HG03342 (cell line): Measurements from ENCODE around the gene EDEM3.
"Not testable (repeated sequence)": the region's sequence is repeated elsewhere in the genome, so short reads cannot be mapped to it uniquely, and the experiment has no call there.

Source experiments
- ATAC-seq: cut with Tn5 transposase; IDR thresholded peaks from one replicate; pipeline ENCODE4 v1.9.1; 2021; ENCODE audit warnings: mild to moderate bottlenecking, moderate library complexity; ENCODE audit not compliant: unreplicated experiment

Gene EDEM3, protein sequence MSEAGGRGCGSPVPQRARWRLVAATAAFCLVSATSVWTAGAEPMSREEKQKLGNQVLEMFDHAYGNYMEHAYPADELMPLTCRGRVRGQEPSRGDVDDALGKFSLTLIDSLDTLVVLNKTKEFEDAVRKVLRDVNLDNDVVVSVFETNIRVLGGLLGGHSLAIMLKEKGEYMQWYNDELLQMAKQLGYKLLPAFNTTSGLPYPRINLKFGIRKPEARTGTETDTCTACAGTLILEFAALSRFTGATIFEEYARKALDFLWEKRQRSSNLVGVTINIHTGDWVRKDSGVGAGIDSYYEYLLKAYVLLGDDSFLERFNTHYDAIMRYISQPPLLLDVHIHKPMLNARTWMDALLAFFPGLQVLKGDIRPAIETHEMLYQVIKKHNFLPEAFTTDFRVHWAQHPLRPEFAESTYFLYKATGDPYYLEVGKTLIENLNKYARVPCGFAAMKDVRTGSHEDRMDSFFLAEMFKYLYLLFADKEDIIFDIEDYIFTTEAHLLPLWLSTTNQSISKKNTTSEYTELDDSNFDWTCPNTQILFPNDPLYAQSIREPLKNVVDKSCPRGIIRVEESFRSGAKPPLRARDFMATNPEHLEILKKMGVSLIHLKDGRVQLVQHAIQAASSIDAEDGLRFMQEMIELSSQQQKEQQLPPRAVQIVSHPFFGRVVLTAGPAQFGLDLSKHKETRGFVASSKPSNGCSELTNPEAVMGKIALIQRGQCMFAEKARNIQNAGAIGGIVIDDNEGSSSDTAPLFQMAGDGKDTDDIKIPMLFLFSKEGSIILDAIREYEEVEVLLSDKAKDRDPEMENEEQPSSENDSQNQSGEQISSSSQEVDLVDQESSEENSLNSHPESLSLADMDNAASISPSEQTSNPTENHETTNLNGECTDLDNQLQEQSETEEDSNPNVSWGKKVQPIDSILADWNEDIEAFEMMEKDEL

GRCh38 chr1:184754476-184755225 lies at the start of gene EDEM3:
TSS of gene EDEM3 (minus strand) at chr1:184754858. CDS start at chr1:184754646, 212 bp downstream.
- ATAC-seq, result peak; percentile 93

DNA sequence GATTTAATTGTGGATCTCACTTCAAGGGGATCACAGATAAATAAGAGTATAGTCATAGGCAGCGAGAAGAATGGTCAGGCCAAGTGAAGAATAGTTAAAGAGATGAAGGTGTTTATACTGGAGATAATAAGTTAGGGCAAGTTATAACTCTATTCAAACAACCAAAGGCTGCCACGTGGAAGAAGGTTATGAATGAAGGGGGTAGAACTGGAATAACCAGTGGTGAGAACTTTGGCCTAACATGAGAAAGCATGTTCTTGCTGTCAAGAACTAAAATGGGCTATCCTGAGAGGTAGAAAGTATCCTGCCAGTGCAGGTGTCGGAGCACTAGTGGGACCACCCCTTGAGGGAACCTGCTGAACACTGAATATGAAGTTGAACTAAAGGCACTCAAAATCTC lies 49.6 kb upstream of the EDEM3 start:
- ATAC-seq, result no peak

DNA sequence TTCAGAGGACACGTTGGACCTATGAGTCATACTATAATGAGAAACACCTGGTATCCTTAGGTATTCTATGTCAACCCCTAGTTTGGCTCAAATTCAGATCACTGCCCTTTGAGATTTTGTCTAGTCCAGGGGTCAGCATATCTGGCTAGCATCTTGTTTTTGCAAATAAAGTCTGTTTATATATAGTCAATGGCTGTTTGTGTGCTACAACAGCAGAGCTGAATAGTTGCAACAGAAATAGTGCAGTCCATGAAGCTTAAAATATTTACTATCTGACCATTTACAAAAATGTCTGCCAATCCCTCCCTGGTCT lies 48.5 kb upstream of the EDEM3 start:
- ATAC-seq, result no peak

- no peak for ATAC-seq
Measured at GRCh38 chr1:184802354-184803179, 47.9 kb upstream of the EDEM3 start.

DNA sequence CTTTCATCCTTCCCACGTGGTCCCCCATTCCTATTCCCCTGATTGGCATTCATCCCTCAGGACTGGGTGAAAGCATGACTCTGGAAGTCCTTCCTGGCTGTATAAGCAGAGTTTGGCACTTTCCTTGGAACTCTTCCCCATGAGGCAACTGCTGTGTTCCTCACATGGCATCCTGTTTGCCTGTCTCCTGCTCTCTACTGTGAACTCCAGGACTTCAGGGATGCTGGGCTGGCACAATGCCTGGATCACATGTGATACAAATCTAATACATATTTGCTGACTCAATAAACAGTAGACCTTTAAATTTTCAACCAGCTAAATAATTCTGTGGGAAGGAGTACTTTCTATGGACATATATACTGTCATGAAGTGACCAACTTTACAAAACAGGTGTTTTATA lies 46.8 kb upstream of the EDEM3 start:
- no peak for ATAC-seq

DNA sequence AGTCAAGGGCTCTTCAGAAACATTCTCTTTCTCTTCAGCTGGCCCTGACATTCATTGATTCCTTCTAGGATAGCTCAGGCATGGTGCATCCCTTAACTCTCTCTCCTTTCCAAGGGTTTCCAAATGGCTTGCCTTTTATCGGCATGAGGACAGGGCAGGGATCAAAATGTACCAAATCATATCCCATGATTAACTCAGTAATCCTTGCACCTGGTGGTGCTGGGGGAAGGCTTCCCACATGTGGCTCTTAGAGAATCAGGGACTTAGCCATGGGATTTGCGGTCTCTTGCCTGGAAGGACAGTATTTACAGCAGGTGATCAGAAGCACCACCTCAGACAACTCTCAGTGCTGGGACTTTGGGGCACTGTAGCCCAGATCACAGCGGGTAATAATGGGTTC lies 46.2 kb upstream of the EDEM3 start:
- no peak for ATAC-seq

- no peak for ATAC-seq
Measured at GRCh38 chr1:184793967-184794366, 39.3 kb upstream of the EDEM3 start.

- ATAC-seq, result no peak
Measured at GRCh38 chr1:184792450-184792969, 37.9 kb upstream of the EDEM3 start.

GRCh38 chr1:184791550-184791900 lies 36.9 kb upstream of the EDEM3 start:
- no peak for ATAC-seq

DNA sequence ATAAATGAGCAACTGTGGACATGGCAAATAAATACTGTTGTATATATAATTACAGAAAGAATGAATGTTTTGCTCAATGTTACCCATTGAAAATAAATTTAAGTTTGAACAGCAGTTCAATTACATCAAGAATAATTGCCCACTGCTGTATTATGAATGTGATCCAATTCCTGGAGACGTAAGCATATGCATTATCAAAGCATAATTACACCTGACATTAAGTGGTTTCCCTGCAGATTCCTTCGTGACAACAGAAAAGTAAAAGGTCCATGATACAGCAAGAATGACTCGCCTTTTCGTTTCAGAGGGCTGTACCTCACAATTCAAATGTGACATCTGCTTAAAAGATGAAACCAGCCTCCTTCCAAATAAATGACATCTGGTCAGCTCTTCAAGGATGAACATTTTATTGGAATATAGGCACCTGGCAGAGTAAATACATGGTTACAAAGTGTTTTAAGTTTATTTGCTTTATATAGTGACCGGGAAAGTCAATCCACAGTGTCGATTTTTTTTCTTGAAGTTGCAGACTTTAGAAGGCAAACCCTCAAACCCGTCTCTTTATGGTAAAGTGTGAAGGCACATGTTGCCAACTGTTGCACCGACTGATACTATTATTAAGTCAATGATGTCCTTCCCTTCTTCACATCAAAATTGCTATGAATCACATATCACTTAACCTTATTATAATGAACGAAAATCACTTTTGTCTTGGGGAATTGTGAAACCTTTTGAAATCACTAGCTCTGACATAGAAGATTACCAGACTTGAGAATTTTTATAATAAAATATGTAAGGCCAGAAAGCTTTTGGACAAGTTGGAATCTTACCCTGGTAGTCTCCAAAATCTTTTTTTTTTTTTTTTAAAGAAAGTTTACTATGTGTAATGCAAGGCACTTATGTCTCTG lies 36.2 kb upstream of the EDEM3 start:
- ATAC-seq, result no peak

DNA sequence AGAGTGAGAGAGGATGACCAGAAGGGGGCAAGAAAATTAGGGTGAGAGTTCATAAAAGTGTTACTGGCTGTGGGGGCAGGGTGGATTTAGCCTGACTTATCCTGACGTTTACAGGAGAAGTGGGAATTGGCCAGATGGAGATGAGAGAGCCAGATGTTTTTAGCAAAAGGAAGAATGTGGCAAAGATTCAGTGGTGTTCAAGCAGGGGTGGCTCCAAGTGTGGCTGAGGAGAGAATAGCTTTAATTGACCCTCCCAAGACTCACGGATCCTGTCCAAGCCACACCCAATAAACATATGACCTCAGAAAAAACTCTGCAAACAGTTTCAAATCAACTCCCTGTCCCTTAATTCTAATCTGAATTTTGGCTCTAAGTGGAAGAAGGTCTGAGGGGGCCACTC lies 35.2 kb upstream of the EDEM3 start:
- ATAC-seq, result no peak

DNA sequence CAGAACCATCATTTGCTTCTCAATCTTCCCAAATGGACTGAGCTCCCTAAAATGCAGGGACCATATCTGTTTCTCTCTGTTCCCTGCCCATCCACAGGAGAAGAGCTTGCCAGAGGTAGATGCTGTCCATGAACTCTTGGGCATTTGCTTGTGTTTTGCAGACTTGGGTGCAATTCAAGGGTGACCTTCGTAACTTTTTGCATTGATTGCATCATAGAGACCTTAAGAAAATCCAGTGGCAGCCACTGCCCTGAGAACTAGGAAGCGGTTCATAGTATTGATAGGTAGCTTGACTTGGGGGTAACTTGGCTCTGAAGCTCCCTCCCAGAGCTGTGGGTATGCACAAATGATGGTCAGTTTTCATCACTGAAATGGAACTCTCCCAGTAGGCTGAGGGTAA lies 34.3 kb upstream of the EDEM3 start:
- no peak for ATAC-seq

- ATAC-seq, result no peak
Measured at GRCh38 chr1:184785529-184785928, 30.9 kb upstream of the EDEM3 start.

- not testable (repeated sequence) for ATAC-seq
Measured at GRCh38 chr1:184783723-184784122, 29.1 kb upstream of the EDEM3 start.

GRCh38 chr1:184781941-184782340 lies 27.3 kb upstream of the EDEM3 start:
- ATAC-seq, result no peak

DNA sequence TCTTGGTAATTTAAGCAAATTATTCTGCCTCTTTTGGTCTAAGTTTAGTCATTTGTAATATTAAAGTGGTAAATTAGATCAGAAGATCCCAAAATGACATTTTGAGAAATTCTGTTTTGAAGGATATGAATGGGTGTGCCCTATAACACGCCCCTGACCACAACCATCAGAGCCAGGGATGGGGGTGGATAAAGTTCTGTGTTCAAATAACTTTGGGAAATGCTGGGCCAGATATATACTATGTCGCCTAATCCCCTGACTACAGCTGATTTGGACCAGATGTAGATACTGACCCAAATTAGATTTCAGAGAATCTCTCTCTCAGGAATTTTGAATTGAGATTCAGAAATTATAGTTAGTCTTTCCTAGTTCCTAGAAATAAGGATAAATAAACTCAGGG lies 21.2 kb upstream of the EDEM3 start:
- no peak for ATAC-seq

- no peak for ATAC-seq
Measured at GRCh38 chr1:184775329-184775728, 20.7 kb upstream of the EDEM3 start.

- ATAC-seq, result no peak
Measured at GRCh38 chr1:184773762-184774320, 19.2 kb upstream of the EDEM3 start.

GRCh38 chr1:184771190-184771691 lies 16.6 kb upstream of the EDEM3 start:
- ATAC-seq, result no peak
